GM20000 (cell line): Measurements from ENCODE around the gene HAUS3.
"Not testable (repeated sequence)": the region's sequence is repeated elsewhere in the genome, so short reads cannot be mapped to it uniquely, and the experiment has no call there.

ENCODE experiments used
- DNase-seq: peaks from one replicate; pipeline ENCODE4 v3.0.0; 2012; ENCODE audit warnings: low spot score
- TF ChIP-seq, protein P1 (sequence below): IDR thresholded peaks from 2 replicates; pipeline ENCODE4 v1.5.1; 2012; ENCODE audit warnings: mild to moderate bottlenecking, control low read depth; ENCODE audit errors: extremely low read depth, missing control alignments

The HAUS3 gene

DNA sequence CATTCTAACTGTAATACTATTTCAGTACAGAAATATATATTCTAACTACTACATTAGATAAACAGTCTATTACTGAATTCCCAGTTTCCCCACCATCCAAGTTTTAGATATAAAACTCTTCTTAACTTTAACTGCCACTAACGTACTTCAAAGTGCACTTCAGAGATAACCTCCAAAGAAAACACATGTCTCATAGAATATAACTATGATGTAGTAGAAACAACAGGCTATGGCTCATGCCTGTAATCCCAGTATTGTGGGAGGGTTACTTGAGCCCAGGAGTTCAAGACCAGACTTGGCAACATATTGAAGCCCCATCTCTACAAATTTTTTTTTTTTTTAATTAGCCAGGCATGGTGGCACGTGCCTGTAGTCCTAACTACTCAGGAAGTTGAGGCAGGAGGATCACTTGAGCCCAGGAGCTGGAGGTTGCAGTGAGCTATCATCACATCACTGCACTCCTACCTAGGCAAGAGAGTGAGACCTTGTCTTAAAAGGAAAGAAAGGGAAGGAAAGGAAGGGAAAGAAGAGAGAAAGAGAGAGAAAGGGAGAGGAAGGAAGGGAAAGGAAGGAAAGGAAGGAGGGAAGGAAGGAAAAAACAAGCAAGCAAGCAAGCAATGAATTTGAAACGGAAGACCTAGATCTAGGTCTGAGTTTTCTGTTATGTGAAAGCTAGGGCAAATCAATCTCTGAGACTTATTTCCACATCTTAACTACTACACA is 4.8 kb downstream of the HAUS3 start:
- TF ChIP-seq, protein P1, sequence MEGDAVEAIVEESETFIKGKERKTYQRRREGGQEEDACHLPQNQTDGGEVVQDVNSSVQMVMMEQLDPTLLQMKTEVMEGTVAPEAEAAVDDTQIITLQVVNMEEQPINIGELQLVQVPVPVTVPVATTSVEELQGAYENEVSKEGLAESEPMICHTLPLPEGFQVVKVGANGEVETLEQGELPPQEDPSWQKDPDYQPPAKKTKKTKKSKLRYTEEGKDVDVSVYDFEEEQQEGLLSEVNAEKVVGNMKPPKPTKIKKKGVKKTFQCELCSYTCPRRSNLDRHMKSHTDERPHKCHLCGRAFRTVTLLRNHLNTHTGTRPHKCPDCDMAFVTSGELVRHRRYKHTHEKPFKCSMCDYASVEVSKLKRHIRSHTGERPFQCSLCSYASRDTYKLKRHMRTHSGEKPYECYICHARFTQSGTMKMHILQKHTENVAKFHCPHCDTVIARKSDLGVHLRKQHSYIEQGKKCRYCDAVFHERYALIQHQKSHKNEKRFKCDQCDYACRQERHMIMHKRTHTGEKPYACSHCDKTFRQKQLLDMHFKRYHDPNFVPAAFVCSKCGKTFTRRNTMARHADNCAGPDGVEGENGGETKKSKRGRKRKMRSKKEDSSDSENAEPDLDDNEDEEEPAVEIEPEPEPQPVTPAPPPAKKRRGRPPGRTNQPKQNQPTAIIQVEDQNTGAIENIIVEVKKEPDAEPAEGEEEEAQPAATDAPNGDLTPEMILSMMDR, result no peak
- no peak for DNase-seq

DNA sequence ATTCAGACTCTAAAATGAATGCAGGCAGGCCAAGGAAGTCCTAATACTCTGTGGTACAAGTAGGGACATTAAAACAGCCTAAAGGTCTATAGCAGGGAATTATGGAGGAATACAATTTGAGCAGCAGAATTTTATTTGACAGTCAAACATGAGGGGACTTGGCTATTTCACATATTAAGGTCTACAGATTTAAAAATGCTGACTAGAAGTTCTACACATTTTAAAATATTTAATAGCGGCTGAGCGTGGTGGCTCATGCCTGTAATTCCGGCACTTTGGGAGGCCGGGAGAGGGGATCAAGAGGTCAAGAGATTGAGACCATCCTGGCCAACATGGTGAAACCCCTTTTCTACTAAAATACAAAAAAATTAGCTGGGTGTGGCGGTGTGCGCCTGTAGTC is 10.8 kb downstream of the HAUS3 start:
- TF ChIP-seq, protein P1, result no peak

DNA sequence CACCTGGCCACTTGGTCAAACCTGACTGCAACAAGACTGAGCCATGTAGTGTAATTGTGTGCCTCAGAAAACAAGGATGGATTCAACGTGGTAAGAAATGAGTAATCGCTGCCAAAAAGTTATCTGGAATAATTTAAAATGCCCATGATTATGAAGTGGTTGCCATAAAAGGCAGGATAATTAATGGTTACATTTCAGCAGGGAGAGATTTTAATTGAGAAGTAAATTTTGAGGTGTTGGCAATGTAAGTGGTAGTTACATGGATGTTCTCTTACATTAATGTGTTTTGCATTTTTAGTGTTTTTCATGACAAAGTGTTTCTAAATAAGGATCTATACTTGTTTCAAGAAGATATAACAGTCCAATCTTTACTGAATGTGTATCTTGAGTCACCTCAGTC is 15.7 kb downstream of the HAUS3 start:
- no peak for DNase-seq
- TF ChIP-seq, protein P1, result no peak

More for the DNA sequence above, 10.8 kb downstream of the HAUS3 start:
- no peak for DNase-seq

DNA sequence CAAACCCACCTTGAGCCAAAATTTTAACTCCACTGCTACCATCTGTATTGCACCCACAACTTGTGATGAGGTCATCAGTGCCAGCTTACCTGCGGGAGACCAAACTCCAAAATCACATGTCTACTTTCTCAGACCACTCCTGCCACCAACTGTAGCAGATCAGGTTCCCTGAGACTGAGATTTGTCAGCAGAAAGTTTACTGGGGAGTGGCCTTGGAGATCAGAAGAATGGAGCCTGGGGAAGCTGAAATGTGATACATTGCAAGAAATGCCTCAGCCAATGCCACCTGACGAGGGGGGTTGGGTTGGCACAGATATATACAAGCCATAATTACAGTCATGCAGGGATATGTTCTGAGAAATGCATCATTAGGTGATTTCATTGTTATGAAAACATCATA is 19.1 kb downstream of the HAUS3 start:
- TF ChIP-seq, protein P1, result no peak
- DNase-seq, result no peak

DNA sequence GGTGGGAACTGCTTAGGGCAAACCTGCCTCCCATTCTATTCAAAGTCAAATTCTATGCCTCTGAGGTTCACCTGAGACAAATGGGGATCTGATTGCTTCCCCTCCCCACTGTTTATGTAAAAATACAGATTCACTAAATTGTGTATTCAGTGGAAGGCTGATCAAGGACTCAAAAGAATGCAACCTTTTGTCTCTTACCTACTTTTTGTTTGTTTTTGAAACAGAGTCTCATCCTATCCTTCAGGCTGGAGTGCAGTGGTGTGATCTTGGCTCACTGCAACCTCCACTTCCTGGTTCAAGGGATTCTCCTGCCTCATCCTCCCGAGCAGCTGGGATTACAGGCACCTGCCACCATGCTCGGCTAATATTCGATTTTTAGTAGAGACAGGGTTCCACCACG is 20.5 kb downstream of the HAUS3 start:
- not testable (repeated sequence) for DNase-seq

DNA sequence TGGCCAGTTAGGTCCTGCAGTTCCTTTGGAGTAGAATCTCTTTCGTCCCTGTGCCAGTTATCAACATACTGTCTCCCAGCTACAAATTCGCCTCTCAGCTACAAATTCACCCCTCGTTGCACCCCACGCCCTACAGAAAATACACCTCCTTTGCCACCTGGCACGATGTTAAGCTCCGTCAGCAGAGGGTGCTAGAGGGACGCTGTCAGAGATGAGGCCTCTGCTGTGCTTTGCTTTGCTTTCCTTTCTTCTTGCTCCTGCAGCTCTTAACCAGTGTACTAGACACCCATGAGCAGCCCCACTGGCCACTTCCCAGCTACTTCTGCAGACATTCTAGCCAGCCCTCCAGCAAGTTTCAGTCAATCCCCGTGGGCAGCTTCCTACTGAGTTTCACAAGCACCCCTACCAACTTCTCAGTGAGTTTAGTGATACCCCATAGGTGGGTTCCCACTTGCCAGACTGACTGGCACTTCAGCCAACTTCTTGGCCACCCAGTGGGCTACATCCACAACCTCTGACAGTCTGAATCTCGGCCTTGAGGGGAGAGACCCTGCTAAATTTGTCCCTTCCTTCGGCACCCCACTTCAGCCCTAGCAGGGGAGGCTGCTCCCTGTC is 21.8 kb downstream of the HAUS3 start:
- DNase-seq, result peak; percentile 70
- TF ChIP-seq, protein P1, result peak; percentile 97

DNA sequence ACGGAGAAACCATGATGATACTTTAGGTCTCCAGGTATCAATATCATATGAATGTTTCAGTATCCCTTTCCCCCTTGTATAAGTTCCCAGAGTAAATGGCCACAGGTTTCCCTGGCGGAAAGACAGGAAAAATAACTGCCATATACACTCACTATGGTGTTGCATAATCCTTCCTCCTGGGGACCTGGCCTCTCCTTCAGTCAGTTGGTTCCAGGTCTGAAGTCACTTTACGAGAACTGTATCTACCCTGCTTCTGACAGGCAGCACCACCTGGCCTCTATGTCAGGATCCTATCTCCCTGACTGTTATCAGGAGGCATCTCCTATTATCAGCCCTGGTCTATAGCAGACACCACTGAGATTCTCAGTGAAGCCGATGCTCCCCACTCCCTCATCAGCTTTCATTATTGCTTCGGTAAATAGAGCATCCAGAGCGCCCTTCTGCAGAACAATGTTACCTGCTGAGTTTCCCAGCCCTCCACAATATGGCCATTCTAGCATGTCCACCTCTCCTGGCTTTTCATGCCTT is 22.6 kb downstream of the HAUS3 start:
- DNase-seq, result no peak
- TF ChIP-seq, protein P1, result no peak
